HG02885 (cell line): ENCODE measurements around the gene LZTFL1.

Experiments used
- ATAC-seq: cut with Tn5 transposase; IDR thresholded peaks from one replicate; pipeline ENCODE4 v1.9.1; 2021; ENCODE audit warnings: mild to moderate bottlenecking; ENCODE audit not compliant: unreplicated experiment, poor library complexity

The LZTFL1 gene

DNA sequence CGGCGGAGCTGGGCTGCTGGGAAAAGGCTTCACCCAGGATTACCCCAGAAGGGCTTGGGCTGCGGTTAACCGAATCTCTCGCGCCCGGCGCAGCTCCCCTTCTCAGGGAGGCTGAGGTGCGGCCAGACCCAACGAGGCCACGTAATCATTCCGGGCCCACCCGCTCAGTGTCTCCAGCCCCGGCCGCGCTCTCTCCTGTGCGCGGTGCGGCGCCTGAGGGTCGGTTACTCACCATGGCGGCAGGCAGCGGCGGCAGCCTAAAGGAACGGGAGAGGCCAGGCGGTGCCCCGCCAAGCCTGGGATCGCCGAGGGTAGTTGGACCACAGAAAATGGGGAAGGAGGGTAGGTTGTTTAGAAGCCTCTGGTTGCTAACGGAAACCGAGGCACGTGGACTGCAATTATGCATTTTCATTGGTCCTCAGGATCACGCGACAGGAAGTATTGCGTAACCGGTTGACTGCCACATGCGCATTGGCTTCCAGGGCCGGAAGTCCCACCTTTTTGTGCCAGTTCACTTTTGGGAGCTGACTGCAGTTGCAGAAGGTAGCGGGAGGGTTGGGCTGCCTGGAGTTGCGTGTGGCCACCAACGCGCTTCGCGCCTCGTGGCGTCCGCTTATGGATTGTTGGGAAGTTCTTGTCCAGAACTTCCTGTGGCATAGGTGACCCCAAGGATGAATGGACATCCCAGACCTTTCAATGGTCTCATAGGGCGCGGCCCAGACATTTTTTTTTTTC lies at the start of gene LZTFL1:
Gene LZTFL1 (minus strand): TSS at position 363 of the 735 bp plus-strand sequence. CDS start 128 bp downstream, at position 235.
- ATAC-seq: peak; percentile 98

DNA sequence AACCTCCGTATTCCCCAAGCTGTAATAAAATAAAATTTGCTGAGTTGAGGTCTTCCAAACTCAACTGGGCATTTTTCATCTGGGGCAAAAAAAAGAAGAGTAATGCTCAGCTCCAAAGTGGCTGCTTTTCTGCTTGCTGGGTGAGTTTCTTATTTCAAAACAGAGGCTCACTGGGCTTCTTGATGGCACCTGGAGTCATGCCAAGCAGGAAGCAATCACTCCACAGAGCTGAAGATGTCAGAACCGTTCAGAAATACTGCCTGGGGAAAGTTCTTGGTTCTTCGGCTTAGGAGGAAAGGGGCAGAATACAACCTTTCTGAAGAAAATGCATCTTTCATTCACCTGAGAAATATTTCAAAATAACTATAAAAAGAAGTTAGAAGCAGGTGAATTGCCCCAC lies 48.5 kb upstream of the LZTFL1 start:
- no peak for ATAC-seq

DNA sequence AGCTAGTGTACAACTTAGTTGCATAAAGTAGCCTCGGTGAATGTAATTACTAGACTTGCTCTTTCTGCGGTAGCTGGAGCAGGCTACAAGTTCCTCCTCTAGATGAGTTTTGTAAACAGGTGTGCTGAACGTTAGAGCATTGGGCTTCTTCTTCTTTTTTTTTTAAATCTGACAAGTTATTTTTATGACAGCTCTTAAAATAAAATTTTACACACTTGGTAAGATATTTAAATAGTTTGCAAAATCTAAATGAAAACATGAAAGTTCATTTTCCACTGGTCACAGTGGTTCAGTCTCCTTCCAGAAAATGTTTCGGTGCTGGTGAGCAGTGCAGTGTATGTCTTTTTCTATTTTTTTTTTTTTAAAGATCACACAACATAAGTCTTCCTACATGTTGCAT lies 47.4 kb upstream of the LZTFL1 start:
- ATAC-seq: no peak

- ATAC-seq: no peak
Measured at GRCh38 chr3:45887759-45888511, 46.0 kb upstream of the LZTFL1 start.

- ATAC-seq: no peak
Measured at GRCh38 chr3:45887285-45887684, 45.4 kb upstream of the LZTFL1 start.

DNA sequence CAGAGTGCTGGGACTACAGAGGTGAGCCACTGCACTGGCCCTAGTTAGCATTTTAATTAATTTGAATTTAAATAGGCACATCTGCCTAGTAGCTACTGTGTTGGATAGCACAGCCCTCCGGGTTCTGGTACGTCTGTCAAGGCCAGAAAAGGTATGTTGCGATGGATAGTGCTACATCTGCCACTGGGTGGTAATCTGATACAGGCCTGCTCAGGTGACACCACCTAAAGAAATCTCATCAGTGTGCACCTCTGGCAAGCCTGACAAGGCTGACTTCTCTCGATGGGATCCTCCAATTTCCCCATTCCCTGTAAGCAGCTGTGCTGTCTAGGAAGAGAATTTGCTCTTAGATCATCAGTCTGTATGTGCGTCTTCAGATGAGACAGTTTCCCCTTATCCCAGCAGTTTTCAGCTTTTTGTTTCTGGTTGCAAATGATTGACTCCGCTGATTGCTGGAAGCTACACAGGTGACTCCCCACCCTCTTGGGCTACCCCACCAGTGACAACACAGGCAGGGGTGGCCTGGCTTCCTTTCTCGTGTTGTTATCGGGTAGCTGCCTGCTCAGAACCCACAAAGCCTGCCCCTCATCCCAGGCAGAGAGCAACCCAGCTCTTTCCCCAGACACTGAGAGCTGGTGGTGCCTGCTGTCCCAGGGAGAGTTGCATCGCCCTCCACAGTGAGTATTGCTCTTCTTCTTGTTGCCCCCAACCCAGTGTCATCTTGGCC lies 44.2 kb upstream of the LZTFL1 start, which contains the start of gene CCR9:
Gene CCR9 (plus strand): TSS at position 565 of the 727 bp plus-strand sequence. CDS start 8,391 bp downstream, outside the sequence.
- ATAC-seq: no peak

DNA sequence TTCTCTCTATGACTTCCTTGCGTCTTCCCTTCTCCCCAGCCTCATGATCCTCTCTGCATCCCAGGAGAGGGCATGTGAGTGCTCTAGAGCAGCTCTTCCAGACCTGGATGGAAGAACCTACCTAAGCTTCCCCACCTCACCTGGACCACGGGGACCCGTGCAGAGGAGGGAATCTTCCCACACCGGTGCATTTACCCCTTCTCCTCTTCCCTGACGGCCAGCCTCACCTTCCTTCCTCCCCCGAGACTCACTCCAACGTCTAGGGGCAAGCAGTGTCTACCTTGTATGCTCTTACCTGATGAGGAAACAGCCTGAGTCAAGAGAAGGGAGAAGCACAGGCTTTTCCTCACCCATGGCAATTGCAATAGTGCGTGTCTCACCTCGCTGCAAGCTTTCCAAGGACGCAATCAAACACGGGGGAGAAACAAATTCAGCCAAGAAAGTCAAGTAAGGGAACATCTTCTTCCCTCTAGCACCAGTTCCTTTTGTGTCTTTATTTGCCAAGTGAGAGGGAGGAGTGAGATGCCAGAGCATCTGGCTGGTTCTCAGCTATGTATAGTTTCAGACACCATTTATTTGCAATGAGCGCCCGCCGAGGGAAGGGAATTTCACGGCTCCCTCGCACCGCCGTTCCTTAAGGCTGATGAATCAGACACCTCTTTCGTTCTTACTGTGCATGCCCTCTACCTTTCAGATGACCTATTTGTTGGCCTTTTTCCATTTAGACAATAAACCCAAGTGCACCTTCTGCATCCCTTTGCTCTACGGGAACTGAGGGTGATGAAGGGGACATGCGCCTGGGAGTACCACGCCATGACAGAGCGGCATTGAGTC lies 42.7 kb upstream of the LZTFL1 start:
- no peak for ATAC-seq

DNA sequence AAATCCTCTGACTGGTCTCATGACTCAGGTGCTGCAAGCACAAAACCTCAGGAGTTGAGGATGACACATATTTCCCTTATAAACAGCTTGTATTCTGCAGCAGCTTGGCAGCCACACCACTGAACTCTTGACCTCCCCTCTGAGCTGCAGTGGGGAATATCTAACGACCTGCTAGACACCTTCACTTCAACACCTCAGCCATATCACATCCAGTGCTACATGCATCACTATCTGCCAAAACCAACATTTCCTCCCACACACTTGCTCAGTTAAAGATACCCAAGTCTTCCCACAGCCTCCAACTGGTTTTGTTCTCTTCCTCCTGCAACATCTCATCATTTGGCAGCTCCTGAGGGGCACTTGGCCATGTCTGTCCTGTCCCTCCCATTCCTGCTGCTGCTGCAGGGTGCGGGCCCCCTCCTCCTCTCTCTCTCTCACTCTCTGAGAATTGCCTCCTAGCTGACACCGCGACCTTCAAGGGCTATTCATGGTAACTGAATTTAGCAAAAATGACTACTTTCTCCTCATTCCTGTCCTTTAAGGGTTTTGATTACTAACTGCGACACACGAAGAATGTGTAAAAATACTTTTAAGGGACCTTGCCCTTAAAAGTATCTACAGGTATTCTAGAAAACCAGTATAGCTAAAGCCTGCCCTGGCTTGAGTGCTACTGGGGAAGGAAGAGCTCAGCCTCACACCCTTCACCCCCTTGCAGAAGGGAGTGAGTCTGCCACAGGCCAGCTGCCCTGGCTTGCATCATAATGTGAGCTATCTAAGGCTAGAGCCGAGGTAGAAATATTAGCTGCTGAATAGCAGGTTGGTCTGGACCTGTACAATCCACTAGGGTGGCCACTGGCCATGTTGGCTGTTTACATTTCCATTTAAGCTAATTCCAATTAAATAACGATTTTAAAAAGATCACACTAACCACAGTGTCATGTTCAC lies 39.4 kb upstream of the LZTFL1 start:
- no peak for ATAC-seq

DNA sequence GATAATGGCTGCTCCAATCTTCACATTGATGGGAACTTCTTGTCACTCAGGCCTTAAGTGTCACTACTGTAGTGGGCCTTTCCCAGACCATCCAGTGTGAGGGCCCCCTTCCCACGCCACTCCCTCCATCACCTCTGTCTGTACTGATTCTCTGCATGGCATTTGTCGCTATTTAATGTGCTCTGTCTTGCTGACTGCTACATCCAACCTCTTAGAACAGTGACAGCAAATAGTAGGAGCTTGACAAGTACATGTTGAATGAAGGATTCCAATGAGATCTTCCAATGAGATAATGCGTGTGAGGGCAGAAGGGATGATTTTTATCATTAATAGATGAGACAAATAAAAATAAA lies 38.8 kb upstream of the LZTFL1 start:
- no peak for ATAC-seq

DNA sequence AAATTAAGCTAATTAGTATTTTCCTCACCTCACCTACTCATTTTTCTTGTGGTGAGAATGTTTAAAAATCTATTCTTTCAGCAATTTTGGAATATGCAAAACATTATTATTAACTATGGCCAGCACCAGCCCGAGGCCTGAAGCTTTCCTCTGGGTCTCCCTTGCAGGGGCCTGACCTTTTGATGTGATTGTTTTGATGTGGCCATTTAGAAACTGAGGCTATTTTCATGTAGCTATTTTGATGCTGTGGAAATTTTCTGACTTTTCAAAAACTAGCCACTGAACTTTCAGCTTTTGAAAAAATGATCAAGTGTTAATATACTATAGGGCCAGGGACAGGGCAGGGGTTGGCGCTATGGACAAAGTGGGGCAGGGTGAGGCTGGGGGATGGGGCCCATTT lies 36.2 kb upstream of the LZTFL1 start:
- ATAC-seq: no peak

DNA sequence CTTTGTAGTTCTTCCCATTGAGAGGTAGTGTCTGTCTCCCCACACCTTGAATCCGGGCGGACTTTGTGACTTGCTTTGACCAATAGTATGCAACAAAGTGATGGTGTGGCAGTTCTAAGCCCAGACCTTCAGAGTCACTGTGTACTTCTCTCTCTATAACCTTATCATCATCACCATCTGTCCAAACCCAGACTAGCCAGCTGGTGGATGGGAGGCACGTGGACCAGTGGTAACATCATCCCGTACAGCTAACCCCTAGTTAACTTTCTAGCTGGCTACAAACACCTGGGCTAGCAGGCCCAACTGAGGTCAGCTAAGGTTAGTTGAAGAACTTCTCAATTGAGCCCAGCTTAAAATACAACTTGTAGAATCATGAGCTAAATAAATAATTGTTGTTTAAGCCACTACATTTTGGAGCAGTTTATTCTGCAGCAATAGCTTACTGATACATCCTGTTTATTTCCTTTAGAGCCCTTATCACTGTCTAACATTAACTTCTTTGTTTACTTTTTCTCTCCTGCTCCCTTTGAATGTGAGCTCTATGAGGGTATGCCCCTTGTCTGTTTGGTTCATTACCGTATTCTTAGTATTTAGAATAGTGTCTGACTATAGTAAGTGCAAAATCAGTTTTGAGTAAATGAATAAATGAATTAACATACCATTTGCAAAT lies 32.9 kb upstream of the LZTFL1 start:
- ATAC-seq: no peak

DNA sequence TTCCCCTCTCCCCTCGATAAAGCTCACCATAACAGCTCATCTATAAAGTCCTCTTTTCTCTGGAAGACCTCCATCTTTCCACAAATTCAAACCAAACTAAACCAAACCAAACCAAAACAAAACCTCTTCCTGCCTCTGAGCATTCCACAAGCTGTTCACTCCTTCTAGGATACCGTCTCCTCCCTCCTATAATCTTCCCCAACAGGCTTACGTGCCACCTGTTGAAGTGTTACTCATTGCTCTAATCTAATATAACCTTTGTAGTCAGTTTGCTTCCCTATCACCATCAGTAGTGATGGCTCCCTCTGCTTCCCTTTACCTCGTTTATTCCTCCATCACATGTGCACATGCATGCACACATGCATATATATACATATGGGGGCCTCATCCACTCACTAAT lies 31.7 kb upstream of the LZTFL1 start:
- no peak for ATAC-seq

- ATAC-seq: no peak
Measured at GRCh38 chr3:45873036-45873435, 31.1 kb upstream of the LZTFL1 start.

GRCh38 chr3:45872569-45872968 lies 30.6 kb upstream of the LZTFL1 start:
- ATAC-seq: no peak

GRCh38 chr3:45871780-45872179 lies 29.9 kb upstream of the LZTFL1 start:
- ATAC-seq: no peak

GRCh38 chr3:45870099-45870498 lies 28.2 kb upstream of the LZTFL1 start:
- no peak for ATAC-seq

DNA sequence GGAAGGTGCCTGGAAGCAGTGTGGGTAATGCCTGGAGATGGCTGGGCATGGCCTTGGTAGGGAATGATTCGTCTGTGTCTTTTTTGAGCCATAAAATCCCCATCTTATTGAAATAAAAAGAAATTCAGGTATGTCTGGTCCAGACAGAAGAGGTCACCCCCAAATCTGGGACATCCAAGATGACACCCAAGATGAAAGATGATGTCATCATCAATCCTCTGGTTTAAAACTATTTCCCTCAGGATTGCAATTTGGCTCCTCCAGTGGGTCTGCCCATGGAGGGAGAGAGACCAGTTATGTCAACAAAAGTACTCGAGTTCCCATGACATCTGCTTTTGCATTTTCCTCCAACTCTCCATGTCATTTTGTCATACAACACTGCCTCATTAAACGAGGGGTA lies 27.7 kb upstream of the LZTFL1 start:
- ATAC-seq: no peak

DNA sequence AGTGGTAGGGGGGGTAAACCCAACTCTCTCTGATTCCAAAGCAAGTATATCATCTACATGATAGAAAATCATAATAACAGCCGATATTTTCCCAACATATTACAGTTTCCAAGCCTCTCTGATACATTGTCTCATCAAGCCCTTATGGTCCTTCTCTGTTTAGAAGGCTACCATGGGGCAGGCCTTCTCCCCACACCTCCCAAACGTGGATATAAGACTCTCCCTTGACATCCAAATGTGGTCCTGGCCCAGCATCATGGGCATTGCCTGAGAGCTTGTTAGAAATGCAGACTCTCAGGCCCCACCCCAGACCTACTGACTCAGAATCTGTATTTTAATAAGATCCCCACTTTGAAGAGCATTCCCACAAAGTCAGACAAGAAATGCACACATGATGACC lies 26.7 kb upstream of the LZTFL1 start:
- ATAC-seq: no peak

DNA sequence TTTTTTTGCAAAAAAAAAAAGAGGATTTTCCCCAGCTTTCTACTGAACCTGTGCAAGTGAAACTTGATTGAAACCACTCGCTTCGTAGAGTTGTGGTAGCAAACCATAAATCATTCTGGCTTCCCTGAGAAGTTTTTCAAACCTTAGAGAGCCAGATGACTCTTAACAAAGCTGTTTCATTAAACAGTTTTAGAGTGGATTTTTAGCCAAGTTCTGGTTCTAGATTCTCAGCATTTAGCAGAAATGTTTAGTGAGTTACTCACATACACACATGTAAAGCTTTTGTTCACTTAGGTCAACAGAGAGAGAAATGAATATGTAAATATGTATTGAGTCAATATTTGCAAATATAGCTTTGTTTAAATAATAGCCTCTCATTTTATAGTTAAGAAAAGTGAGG lies 26.3 kb upstream of the LZTFL1 start:
- no peak for ATAC-seq
